Measurements from ENCODE around the gene SLC36A4.

SLC36A4 gene

GRCh38 chr11:93160808-93161207 lies 37.0 kb downstream of the SLC36A4 start:
- CTCF ChIA-PET = interaction anchor here (1.7 to 3.6 kb wide), 2 partner anchors 9 to 219 kb away, joined by 5 to 17 read pairs; no protein-coding TSS in a partner anchor
- TF ChIP-seq, protein P1, sequence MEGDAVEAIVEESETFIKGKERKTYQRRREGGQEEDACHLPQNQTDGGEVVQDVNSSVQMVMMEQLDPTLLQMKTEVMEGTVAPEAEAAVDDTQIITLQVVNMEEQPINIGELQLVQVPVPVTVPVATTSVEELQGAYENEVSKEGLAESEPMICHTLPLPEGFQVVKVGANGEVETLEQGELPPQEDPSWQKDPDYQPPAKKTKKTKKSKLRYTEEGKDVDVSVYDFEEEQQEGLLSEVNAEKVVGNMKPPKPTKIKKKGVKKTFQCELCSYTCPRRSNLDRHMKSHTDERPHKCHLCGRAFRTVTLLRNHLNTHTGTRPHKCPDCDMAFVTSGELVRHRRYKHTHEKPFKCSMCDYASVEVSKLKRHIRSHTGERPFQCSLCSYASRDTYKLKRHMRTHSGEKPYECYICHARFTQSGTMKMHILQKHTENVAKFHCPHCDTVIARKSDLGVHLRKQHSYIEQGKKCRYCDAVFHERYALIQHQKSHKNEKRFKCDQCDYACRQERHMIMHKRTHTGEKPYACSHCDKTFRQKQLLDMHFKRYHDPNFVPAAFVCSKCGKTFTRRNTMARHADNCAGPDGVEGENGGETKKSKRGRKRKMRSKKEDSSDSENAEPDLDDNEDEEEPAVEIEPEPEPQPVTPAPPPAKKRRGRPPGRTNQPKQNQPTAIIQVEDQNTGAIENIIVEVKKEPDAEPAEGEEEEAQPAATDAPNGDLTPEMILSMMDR (IDR thresholded peaks at IDR 0.05; ENCODE audit: insufficient read depth, low read length, missing control alignments) = no peak

GRCh38 chr11:93160156-93160555 lies 37.6 kb downstream of the SLC36A4 start:
- CTCF ChIA-PET = interaction anchor here (1.7 to 3.6 kb wide), 2 partner anchors 10 to 218 kb away, joined by 5 to 17 read pairs; no protein-coding TSS in a partner anchor
- TF ChIP-seq, protein P1 (IDR thresholded peaks at IDR 0.05; ENCODE audit: insufficient read depth, low read length, missing control alignments) = no peak

More at GRCh38 chr11:93160808-93161207, 37.0 kb downstream of the SLC36A4 start:
- no peak for DNase-seq (ENCODE audit: low read depth, low spot score)
- POLR2A ChIA-PET = no interaction called here
- no peak overlapping the region for H3K4me3 ChIP-seq (ENCODE audit: low read depth, low read length)

DNA sequence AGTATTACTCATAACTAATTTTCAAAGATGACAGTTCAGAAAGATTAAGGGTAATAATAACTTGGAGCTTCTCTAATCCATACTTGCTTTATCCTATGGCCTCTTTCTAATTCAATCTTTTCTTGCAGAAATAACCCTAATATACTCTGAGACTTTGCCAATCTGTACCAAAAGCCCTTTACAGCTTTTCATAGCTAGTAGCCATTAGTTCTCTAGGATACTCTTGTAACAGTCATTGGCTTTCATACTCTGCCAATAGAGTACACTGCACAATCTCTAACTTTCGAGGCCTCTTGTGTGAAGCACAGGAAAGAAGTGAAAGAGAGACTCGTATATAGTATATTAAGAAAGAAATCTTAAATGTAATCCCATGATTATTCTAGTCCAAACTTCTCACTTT lies 38.1 kb downstream of the SLC36A4 start:
- DNase-seq (ENCODE audit: low read depth, low spot score) = no peak
- ChIA-PET CTCF (interaction anchor here (1.3 to 3.6 kb wide), 2 partner anchors 10 to 218 kb away, joined by 4 to 17 read pairs; no protein-coding TSS in a partner anchor), POLR2A (no interaction called here)
- H3K4me3 ChIP-seq (ENCODE audit: low read depth, low read length) = no peak overlapping the region
- TF ChIP-seq, protein P1 (IDR thresholded peaks at IDR 0.05; ENCODE audit: insufficient read depth, low read length, missing control alignments) = no peak

More at GRCh38 chr11:93160156-93160555, 37.6 kb downstream of the SLC36A4 start:
- DNase-seq (ENCODE audit: low read depth, low spot score) = no peak
- POLR2A ChIA-PET = no interaction called here
- no peak overlapping the region for H3K4me3 ChIP-seq (ENCODE audit: low read depth, low read length)

GRCh38 chr11:93155738-93156137 lies 42.1 kb downstream of the SLC36A4 start:
- no peak overlapping the region for H3K4me3 ChIP-seq (ENCODE audit: low read depth, low read length)
- CTCF ChIA-PET = no interaction called here
- TF ChIP-seq, protein P1 (IDR thresholded peaks at IDR 0.05; ENCODE audit: insufficient read depth, low read length, missing control alignments) = no peak
- POLR2A ChIA-PET = no interaction called here
- DNase-seq (ENCODE audit: low read depth, low spot score) = no peak

DNA sequence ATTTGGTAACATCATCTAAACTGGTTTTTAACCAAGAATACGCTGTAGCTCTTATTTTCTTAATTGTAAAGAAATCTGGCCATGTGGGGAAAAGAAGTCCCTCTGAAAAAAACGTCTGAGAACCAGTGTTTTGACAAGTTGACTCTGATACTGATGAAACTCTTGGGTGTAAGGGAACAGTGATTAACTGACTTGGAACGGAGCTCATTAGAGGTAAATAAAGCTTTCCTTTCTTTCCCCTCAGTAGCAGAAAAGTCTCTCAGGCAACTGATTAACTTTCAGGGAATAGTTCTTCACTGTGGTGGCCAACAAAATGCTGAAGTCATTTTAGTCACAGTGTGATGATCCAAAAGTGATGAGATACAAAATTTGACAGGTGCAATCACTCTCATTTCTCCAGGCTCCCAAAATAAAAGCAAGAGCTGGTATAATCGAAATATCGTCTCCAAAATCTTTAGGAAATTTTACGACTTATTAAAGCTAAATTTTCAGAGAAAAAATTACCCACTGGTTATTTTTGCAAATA lies 52.3 kb downstream of the SLC36A4 start:
- no peak for DNase-seq (ENCODE audit: low read depth, low spot score)
- TF ChIP-seq, protein P1 (IDR thresholded peaks at IDR 0.05; ENCODE audit: insufficient read depth, low read length, missing control alignments) = no peak
- POLR2A ChIA-PET = no interaction called here
- H3K4me3 ChIP-seq (ENCODE audit: low read depth, low read length) = no peak overlapping the region
- CTCF ChIA-PET = interaction anchor here (0.9 to 1.9 kb wide), 6 partner anchors 10 to 203 kb away, joined by 3 to 12 read pairs (median 4); no protein-coding TSS in a partner anchor

- DNase-seq (ENCODE audit: low read depth, low spot score) = no peak
- TF ChIP-seq, protein P1 (IDR thresholded peaks at IDR 0.05; ENCODE audit: insufficient read depth, low read length, missing control alignments) = no peak
- CTCF ChIA-PET = interaction anchor here (1.9 kb wide), 1 partner anchor 202 kb away, joined by 12 read pairs; no protein-coding TSS in a partner anchor
- POLR2A ChIA-PET = no interaction called here
- H3K4me3 ChIP-seq (ENCODE audit: low read depth, low read length) = no peak overlapping the region
These were observed 54.0 kb downstream of the SLC36A4 start for GRCh38 chr11:93143800-93144199.

All from AG04449 (cell line).